ENCODE results near the gene GPATCH4. TPM values are rescaled to one million over a fixed set of nuclear protein-coding genes. Genes with fewer than 3 reads are reported as not detected.
"Not testable (repeated sequence)": the region's sequence is repeated elsewhere in the genome, so short reads cannot be mapped to it uniquely, and the experiment has no call there.

GPATCH4 gene
- total RNA-seq, 4 donors from 2014 or later: 14.1 to 49.2 (median 24.5) TPM

GRCh38 chr1:156616463-156616862 is 15.2 kb upstream of the GPATCH4 start:
- no peaks in the 10 kb centered on the region for H3K4me1 ChIP-seq
- 5% methylated on average over 5 of the region's 5 CpGs for whole genome bisulfite sequencing, 2 donors
- peak overlapping the region in 1 of 3 donors; percentile 27 for H3K27ac ChIP-seq
- intact Hi-C loops (cut with DNase I): no loop called here
- H3K27me3 ChIP-seq: no peaks in the 10 kb centered on the region
- TF ChIP-seq POLR2A (IDR thresholded peaks at IDR 0.05) (no peak), CTCF (IDR thresholded peaks at IDR 0.05) (no peak)
- DNase-seq: no peak
- H3K9me3 ChIP-seq: no peaks in the 10 kb centered on the region
- H3K4me3 ChIP-seq (replicated peaks in 1 of 3): no peak overlapping the region
- no peaks in the 10 kb centered on the region for H3K36me3 ChIP-seq

- WGBS, 2 donors: 31 to 51% methylated on average over 4 of the region's 4 CpGs
Measured at GRCh38 chr1:156615946-156616345, 14.7 kb upstream of the GPATCH4 start.

GRCh38 chr1:156612666-156613065 is 11.4 kb upstream of the GPATCH4 start:
- H3K9me3 ChIP-seq: no peaks in the 10 kb centered on the region
- no peak overlapping the region for H3K27ac ChIP-seq
- WGBS, 2 donors: 55 to 66% methylated on average over 3 of the region's 3 CpGs
- no peaks in the 10 kb centered on the region for H3K36me3 ChIP-seq
- intact Hi-C loops (cut with DNase I): no loop called here
- no peak for DNase-seq
- no peak for TF ChIP-seq CTCF (IDR thresholded peaks at IDR 0.05)
- no peak for TF ChIP-seq POLR2A (IDR thresholded peaks at IDR 0.05)
- no peaks in the 10 kb centered on the region for H3K4me1 ChIP-seq
- H3K27me3 ChIP-seq: no peaks in the 10 kb centered on the region
- no peak overlapping the region for H3K4me3 ChIP-seq (replicated peaks in 1 of 3)

More at GRCh38 chr1:156615946-156616345, 14.7 kb upstream of the GPATCH4 start:
- no peak for DNase-seq
- no peak overlapping the region for H3K4me3 ChIP-seq (replicated peaks in 1 of 3)
- H3K9me3 ChIP-seq: no peaks in the 10 kb centered on the region
- H3K36me3 ChIP-seq: no peaks in the 10 kb centered on the region
- intact Hi-C loops (cut with DNase I): no loop called here
- H3K4me1 ChIP-seq: no peaks in the 10 kb centered on the region
- peak overlapping the region in 1 of 3 donors; percentile 27 for H3K27ac ChIP-seq
- TF ChIP-seq CTCF (IDR thresholded peaks at IDR 0.05) (no peak), POLR2A (IDR thresholded peaks at IDR 0.05) (no peak)
- no peaks in the 10 kb centered on the region for H3K27me3 ChIP-seq

GRCh38 chr1:156610072-156610471 is 8.8 kb upstream of the GPATCH4 start:
- DNase-seq; H3K36me3 ChIP-seq; H3K4me3 ChIP-seq (replicated peaks in 1 of 3); intact Hi-C loops (cut with DNase I); H3K27ac ChIP-seq; H3K27me3 ChIP-seq; H3K9me3 ChIP-seq; H3K4me1 ChIP-seq: not testable (repeated sequence)
- WGBS, 2 donors: 87 to 88% methylated on average over 9 of the region's 9 CpGs

GRCh38 chr1:156608981-156609380 is 7.7 kb upstream of the GPATCH4 start:
- WGBS, 2 donors: 39 to 40% methylated on average over 6 of the region's 6 CpGs
- Histone ChIP-seq H3K4me3 (replicated peaks in 1 of 3) (no peak overlapping the region), H3K9me3 (no peaks in the 10 kb centered on the region), H3K36me3 (no peaks in the 10 kb centered on the region), H3K27ac (no peak overlapping the region), H3K27me3 (no peaks in the 10 kb centered on the region), H3K4me1 (no peaks in the 10 kb centered on the region)
- intact Hi-C loops (cut with DNase I): loop anchor here (2.0 to 5.0 kb wide), 2 partner anchors 156 to 222 kb away; no protein-coding TSS in a partner anchor
- TF ChIP-seq POLR2A (IDR thresholded peaks at IDR 0.05): no peak
- TF ChIP-seq CTCF (IDR thresholded peaks at IDR 0.05): peak in 2 of 6 experiments; percentile 12 to 23
- DNase-seq: no peak
